ENCODE measurements around the gene ANKRD60.

Gene ANKRD60

DNA sequence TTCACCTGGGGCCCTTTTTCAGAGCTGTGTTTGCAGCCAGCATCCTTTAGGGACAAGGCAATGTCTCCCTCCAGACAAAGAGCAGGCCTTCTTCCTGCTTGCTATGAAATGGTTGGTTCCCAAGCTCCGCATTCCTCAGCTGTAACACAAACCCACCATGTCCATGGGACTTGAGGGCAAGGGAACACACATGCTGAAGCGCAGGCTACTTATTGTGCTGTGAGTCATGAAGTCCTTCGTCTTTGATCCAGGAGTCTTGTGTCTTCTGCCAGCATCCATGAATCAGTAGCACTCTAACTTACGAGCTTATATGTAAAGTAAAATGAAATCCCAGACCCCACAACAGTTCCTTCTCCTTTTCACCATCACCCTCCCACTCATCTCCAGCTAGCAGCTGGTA is 59.0 kb downstream of the ANKRD60 start:
- H3K4me3 ChIP-seq (ENCODE audit: low read depth in 1 of 2, low read length in 1 of 2): no peak overlapping the region
- H3K27me3 ChIP-seq: peaks cover 21% of the 10 kb centered on the region
- no peaks in the 10 kb centered on the region for H3K9me3 ChIP-seq
- no peaks in the 10 kb centered on the region for H3K36me3 ChIP-seq
- no peaks in the 10 kb centered on the region for H3K4me1 ChIP-seq (ENCODE audit: control insufficient read depth in 1 of 2, insufficient read depth in 1 of 2, low read depth in 1 of 2, low read length in 1 of 2)
- no peak overlapping the region for H3K27ac ChIP-seq
- TF ChIP-seq, protein P1, sequence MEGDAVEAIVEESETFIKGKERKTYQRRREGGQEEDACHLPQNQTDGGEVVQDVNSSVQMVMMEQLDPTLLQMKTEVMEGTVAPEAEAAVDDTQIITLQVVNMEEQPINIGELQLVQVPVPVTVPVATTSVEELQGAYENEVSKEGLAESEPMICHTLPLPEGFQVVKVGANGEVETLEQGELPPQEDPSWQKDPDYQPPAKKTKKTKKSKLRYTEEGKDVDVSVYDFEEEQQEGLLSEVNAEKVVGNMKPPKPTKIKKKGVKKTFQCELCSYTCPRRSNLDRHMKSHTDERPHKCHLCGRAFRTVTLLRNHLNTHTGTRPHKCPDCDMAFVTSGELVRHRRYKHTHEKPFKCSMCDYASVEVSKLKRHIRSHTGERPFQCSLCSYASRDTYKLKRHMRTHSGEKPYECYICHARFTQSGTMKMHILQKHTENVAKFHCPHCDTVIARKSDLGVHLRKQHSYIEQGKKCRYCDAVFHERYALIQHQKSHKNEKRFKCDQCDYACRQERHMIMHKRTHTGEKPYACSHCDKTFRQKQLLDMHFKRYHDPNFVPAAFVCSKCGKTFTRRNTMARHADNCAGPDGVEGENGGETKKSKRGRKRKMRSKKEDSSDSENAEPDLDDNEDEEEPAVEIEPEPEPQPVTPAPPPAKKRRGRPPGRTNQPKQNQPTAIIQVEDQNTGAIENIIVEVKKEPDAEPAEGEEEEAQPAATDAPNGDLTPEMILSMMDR (IDR thresholded peaks at IDR 0.05): no peak

DNA sequence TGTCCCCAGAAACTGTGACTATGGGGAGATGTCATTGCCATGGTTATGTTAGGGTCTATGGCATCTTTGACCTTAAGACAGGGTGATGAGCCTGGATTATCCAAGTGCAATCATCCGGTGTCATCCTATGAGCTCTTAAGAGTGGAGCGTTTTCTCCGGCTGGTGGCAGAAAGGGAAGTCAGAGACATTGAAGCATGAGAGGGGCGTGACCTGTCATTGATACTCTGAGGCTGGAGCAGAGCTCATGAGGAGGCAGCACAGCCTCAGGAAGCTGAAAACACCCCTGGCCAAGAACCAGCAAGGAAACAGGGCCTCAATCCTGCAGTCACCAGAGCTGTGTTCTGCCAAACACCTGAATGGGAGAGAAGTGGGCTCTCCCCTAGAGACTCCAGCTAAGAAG is 59.6 kb downstream of the ANKRD60 start:
- TF ChIP-seq, protein P1 (IDR thresholded peaks at IDR 0.05): no peak
- Histone ChIP-seq H3K36me3 (no peaks in the 10 kb centered on the region), H3K4me3 (ENCODE audit: low read depth in 1 of 2, low read length in 1 of 2) (no peak overlapping the region), H3K27ac (no peak overlapping the region), H3K27me3 (peaks cover 15% of the 10 kb centered on the region), H3K9me3 (no peaks in the 10 kb centered on the region), H3K4me1 (ENCODE audit: control insufficient read depth in 1 of 2, insufficient read depth in 1 of 2, low read depth in 1 of 2, low read length in 1 of 2) (no peaks in the 10 kb centered on the region)

DNA sequence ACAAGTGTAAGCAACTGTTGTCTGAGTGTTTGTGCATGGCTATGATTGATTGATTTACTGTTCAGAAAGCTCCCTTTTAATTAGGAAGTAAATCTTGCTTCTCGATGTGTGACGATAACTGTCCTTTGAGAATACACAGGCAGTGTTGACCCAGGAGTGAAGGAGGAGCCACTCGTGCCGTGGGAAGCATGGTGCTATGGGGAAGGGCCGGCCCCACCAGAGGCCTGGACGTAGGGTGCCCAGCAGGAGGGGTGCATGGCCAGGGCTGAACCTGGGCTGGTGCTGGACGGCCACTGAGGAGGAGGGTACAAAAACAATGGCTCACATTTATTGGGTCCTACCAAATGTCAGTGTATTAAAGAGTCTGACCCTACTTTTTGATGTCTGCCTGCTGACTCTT is 60.7 kb downstream of the ANKRD60 start:
- H3K27me3 ChIP-seq: peaks cover 6% of the 10 kb centered on the region
- H3K4me1 ChIP-seq (ENCODE audit: control insufficient read depth in 1 of 2, insufficient read depth in 1 of 2, low read depth in 1 of 2, low read length in 1 of 2): no peaks in the 10 kb centered on the region
- H3K36me3 ChIP-seq: no peaks in the 10 kb centered on the region
- H3K9me3 ChIP-seq: no peaks in the 10 kb centered on the region
- no peak overlapping the region for H3K27ac ChIP-seq
- TF ChIP-seq, protein P1 (IDR thresholded peaks at IDR 0.05): no peak
- no peak overlapping the region for H3K4me3 ChIP-seq (ENCODE audit: low read depth in 1 of 2, low read length in 1 of 2)

Data from neutrophil (primary cell).